EH (cell line): ENCODE results near the gene NIT2.
A peak's percentile ranks its signal among the peaks of the same experiment; 100 is the strongest.

Experiments used
- DNase-seq: peaks from one replicate; pipeline ENCODE4 v3.0.0-alpha.2; 2015; ENCODE audit warnings: low read depth

NIT2 gene

DNA sequence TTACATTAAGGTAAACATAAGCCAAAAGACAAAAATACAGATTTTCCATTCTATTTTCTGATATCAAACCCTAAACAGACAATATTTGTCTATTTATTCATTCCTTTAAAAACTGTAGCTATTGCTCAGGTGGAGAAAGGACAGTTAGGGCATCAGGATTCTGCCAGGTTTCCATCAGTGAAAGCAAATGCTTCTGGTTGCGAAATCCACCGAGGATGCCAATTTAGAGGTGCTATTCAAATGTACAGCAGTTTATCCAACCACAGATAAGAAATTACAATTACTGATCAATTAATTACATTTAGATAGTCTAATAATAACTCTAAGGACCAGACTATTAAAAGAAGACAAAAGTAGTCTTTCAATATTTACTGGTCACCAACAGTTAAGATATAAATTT is 62.4 kb downstream of the NIT2 start:
- DNase-seq = no peak

DNA sequence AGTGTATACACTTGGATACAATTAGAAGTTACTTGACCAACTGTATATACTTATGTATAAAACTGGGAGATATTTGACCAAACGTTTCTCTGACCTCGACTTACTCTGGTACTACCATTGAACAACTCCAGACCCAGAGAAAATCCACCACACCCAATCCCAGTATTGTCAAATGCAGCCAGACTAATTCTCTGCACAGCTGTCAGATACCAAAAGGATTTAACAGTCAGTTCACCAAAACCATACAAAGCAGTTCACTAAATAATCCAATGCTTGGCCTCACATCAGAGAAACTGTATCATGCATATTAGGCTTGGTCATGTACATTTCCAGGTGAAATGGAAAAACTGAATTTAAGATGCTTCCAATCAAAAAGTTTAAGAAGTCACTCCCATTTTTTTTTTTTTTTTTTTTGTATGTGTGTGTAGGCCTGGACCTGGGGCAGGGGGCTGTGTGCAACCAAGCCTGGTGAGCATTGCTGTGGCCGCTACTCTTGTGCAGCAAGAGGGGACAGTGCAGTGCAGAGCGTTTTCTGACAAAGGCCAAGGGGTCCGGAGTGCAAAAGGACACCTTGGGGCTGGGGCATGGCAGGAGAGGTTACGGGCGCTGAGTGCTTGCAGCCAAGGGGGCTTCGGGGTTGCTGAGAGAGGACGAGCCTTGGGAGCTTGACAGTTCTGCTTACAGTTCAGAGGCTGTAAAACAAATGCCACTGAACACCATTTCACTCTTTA is 64.9 kb downstream of the NIT2 start:
- DNase-seq = no peak

DNA sequence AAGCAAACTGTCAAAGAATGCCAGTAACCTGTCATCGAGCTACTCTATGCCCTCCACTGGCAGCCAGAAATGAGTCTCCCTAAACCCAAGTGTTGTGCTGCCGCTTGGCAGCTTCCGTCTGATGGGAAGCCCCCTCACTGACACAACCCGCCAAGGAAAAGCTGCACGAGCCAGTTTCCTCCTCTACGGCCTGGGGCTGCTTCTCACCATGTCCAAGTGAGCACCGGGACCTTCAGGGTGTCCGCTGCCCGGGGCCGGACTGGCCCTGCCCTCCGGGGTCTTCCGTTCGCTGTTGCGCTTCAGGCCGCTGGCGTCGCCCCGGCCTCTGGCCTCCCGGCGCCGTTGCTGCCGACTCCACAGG is 65.8 kb downstream of the NIT2 start:
- peak; percentile 38 for DNase-seq

DNA sequence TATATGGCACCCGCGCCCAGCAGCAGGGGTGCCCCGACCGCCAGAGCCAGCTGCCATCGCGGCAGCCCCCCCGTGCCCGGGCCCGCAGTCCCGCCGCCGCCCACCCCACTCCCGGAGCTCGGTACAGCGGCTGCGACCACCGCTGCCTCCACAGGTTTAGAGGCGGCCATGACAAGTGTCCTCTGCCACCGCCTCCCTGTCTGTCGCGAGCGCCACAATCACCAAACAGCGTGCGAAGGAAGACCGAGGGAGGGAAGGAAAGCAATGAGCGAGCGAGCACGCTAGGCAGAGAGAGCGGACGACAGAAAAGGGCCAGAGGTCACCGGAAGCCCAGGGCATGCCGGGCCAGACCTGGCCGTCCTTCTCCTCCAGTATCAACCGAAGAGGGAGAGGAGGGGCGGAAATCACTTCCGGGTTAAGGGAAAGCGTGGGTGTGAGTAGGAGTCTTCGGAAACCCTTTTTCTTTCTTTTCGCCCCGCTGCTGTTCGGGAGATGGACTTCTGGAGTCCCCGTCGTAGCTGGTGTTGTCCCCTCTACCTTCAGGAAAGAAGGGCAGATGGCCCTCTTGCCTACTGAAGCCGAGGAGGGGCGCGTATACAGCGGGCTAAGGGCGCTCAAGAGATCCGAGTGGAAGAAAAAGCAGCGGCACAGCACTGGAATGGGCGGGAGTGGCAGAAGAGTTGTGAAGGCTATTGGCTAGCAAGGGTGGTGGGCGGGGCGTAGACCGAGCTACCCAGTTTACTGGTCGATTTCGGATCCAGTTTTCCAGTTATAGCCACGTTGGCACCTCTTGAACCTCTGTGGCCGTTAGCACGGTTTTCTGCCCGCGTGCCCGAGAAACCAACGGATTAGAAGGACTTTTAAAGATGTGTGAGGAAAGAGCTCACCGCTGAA is 66.5 kb downstream of the NIT2 start, which contains the start of the genes LNP1 and TOMM70:
LNP1 (plus strand) TSS at position 760 of the 894 bp plus-strand sequence. CDS start 28,191 bp downstream, outside the sequence.
TOMM70 (minus strand) TSS at position 310 of the 894 bp plus-strand sequence; CDS start at position 170, 140 bp downstream.
- DNase-seq = peak; percentile 98

DNA sequence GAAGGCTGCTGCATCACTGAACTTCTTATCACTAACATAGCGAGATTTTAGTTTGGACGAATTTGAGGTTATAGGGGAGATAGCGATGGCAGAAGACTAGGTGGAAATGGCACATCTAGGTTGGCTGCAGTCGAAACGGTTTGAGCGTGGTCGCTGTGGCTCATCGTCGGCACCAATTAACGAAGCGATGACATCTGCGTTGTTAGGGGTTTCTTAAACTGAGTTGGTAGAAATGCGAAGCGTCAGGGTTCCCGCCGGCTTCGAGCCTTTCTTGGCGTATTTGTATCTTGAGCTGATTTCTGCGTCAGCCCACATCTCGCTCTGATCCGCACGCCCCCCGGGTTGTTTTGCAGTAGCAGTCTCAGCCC is 67.1 kb downstream of the NIT2 start:
- peak; percentile 59 for DNase-seq

DNA sequence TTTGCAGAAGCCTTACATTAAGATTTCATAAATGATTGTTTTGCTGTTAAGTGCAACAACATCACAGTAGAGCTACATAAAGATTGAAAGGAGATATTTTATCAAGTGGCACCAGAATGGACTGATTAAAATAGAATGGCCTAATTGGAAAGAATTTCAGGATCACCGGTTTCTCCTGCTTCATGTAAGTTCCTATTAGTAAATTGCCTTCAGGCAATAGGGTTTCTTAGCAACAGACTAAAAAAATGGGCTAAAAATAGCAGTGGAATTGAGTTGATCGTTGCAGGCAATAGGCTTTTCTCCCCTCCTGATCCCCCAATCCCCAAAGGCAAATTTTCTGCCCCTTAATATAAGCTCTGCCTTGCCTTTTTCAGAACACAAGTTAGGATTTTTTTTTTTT is 67.7 kb downstream of the NIT2 start:
- peak; percentile 85 for DNase-seq

DNA sequence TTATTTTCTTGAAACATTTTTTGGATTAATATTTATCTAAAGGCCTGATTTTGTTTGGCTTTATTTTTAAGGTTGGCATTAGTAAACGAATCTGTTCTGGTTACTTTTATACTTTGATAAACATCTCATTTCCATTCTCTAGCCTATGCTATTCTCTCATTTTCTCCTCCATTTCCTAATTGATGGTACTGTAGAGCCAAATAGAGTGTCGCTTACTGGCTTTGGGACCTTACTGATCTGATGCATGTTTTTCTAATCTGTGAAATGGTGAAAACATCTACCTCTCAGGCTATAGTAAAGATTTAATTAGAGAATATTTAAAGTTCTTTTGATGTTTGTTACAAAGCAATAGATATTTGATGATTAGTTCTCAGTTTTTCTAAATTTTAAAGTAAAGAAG is 68.3 kb downstream of the NIT2 start:
- DNase-seq = no peak

DNA sequence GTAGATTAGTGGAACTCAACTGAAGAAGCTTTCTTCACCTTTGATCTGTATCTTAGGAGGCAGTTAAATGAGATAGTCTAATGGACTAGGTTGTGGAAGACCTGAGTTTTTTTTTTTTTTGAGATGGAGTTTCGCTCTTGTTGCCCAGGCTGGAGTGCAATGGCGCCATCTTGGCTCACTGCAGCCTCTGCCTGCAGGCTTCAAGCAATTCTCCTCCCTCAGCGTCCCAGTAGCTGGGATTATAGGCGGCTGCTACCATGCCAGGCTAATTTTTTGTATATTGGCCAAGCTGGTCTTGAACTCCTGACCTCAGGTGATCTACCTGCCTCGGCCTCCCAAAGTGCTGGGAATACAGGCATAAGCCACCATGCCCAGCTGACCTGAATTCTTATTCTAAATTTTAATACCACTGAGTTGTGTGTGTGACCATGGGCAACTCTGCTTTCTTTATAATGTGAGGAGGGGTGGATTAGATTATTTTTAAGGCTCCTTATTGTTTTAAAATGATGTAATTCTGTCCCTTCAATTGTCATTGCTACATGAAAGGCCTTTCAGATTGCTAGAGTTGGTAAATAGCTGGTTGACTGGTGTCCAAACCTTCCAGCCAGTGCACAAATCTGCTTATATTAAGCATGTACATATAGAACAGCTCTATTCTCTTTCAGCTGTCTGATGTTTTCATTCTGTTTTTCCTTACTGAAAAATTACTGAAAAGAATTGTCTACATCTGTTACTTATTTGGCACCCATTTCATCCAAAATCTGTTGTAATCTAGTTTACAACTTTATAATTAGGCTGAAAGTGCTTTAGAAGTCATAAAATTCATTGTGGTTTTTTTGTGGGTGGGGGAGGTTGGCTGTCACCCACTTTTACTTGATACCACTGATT is 69.0 kb downstream of the NIT2 start:
- DNase-seq = peak; percentile 30

DNA sequence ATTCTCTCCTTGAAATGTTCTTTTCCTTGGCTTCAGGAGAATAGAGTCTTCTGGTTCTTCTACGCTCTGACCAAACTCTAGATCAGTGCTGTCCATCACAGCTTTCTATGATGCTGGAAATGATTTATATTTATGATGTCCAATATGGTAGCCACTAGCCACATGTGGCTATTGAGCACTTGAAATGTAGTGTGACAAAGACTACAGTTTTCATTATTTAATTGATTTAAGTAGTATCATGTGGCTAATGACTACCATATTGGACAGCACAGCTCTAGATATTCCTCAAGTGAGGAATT is 69.6 kb downstream of the NIT2 start:
- no peak for DNase-seq

DNA sequence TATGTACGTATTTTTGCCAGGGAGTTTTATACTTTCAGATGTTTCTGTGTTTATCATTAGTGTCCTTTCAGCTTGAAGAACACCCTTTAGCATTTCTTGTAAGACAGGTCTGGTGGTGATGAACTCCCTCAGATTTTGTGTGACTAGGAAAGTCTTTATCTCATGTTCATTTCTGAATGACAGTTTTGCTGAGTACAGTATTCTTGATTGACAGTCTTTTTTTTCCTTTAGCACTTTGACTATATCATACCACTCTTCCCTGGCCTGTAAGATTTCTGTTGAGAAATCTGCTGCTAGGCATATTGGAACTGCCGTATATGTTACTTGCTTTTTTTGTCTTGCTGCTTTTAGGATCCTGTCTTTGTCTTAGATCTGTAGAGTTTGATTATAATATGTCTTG is 72.6 kb downstream of the NIT2 start:
- DNase-seq = no peak

DNA sequence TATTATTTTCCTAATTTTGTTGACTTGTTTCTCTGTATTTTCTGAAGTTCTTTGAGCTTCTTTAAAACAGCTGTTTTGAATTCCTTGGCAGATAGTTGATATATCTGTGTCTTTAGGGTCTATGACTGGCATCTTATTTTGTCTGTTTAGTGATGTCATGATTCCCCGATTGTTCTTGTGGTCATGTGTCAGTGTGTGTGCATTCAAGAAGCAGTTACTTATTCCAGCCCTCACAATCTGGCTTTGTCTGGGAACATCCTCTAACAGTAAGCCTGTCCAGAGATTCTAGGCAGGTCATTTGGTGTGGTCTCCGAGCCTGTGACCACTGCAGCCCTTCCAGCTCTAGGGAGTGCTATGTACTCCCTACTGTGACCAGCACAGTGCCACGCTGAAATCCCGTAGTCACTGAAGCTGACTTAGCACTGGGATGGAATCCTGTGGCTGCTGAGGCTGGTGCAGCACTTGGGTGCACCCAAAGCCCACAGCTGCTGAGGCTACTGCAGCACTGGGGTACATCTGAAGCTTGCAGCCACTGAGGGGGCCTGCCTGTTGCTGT is 73.5 kb downstream of the NIT2 start:
- DNase-seq = peak; percentile 13
